Measurements from ENCODE around the gene CIB2.

CIB2 gene

DNA sequence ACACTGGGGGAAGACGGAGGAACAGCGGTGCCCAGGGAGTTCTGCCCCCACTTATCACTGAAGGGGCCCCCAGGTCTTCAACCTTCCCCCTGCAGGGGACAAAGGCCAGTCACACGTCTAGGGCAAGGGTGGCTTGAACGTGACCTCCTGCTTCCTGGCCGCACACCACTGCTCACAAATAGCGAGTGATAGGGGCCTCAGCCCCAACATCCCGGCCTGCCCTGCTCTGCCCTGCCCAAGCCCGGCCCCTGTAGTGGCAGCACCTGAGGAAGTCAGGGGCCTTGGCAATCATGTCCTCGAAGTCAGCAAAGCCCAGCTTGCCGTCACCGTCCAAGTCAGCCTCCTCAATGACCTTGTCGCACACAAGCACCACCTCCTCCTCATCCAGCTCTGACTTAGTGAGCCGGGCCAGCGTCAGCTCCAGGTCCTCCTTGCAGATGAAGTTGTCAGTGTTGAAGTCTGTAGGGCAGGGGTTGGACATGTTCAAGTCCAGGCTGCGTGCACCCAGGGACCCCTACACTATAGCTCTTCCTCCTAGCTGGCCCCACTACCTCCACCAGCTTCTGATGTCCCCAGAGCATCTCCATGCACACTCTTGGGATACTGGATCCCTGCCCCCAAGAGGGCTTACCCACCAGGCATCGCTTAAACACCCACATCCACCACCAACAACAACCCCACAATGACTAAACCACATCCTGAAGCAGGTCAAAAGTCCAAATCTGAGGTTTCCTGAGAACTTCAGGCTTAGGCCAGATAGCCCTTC lies 25.6 kb downstream of the CIB2 start:
- DNase-seq, result no peak

DNA sequence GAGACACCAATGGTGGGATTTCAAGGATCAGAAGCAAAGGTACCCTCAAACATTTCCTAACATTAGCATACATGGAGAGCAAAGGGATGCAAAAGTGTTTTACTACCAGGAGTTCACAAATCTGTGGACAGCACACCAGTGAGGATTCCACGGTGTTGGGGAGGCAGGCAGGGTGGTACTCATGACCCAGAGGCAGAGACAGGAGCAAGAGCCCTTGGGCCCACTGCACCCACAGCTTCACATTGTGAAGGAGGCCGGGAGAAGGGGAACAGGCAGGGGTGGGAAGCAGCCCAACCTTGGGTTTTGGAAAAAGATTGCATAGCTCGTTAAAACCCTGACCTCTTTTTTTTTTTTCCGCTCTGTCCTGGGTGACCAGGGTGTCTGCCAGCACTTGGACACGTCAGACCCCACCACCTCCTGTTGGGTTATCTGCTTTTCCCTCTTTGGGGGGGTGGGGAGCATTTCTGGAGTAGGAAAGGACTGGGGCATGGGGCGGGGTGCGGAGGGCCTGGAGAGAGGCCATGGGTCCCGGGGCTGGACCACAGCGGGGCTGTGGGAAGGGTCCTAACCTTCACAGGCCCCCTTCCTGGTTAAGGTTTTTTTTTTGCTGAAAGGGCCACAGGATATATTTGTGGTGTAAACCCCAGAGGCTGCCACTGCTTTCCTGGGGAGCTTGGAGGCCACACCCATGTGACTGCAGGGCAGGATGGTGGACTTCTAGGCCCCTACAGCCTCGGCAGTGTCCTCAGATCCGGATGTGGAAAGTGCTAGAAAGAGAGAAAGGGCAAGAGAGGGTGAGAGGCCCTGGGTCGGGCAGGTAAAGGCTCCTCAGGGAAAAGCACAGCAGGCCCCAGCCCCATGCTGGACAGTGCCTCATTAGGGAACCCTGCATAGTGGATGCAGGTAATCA lies 26.4 kb downstream of the CIB2 start:
- no peak for DNase-seq

DNA sequence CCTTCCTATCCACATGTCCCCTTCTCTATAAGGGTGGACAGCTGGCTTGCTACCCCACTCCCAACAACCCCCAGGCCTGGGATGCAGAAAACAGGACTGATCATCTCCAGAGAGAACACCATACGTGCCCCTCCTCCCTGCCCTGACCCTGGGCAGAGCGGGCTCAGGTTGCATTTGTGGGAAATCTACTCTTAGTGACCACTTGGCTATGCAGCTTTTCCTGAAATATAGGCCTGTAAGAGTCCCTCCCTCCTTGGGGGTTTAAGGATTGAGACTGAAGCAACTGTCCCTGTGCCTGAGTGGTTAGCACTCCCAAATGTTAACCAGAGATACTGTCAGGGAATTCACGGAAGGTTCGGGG lies 27.1 kb downstream of the CIB2 start:
- DNase-seq, result no peak

DNA sequence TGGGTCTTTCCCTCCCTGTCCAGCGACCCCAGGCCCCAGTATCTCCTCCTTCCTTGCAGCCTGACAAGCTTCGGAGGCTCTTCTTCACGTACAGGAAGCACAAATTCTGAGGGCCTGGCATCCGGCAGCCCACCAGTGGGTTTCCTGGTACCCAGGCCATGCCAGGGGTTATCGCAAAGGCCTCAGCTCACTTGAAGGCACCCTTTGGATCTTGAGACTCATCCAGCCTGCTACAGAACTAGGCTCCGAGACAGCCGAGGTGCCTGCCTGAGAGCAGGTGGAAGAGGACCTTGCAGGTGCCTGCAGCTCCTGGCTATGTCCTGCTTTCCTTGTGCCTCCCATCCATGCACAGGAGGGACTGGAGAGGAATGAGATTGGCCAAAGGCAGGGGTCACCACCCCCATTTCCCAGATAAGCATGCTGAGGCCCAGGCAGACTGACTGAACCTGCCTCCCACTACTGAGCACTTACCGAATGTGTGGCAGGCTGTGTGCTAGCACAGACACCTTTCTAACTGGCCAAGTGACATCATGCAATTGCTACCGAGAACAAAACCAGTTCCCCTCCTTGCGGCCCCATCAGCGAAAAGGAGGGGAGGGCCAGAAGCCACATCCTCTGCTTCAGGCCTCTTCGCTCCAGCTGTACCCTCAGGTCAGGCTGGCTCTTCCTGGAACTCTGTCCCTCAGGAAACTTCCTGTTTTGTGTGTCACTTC lies 27.7 kb downstream of the CIB2 start:
- no peak for DNase-seq

DNA sequence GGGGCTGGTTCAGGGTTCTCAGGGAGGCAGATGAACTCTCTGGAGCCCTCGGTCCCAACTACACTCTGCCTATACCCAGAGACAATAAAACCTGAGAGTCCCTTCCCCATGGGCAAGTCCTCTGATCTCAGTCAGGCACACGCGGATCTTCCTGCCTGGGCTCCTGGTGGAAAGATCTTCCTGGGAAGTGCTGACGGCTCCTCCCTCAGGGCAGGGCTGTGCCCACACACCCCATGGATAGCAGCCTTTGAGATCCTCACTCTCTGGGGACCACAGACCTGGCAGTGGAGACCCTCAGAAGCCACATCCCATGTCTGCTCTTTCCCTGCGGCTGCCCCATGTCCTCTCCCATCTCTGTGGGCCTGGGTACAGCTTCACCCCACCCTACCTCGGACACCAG lies 28.5 kb downstream of the CIB2 start:
- no peak for DNase-seq

DNA sequence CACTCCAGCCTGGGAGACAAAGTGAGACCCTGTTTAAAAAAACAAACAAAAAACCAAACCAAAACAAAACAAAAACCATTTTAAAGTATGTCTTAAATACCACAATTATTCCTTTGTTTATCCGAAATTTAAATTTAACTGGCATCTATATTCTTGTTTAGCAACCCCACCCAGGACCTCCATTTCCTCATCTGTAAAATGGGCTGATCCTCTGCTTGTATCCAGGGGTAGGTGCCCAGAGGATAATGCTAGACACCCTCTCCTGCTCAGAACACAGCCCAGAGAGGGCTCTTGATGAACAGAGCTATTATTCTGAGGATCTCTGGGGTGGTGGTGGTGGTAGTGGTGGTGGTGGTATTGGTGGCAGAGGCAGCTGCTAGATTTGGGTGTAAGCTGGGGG lies 29.0 kb downstream of the CIB2 start:
- DNase-seq, result no peak

DNA sequence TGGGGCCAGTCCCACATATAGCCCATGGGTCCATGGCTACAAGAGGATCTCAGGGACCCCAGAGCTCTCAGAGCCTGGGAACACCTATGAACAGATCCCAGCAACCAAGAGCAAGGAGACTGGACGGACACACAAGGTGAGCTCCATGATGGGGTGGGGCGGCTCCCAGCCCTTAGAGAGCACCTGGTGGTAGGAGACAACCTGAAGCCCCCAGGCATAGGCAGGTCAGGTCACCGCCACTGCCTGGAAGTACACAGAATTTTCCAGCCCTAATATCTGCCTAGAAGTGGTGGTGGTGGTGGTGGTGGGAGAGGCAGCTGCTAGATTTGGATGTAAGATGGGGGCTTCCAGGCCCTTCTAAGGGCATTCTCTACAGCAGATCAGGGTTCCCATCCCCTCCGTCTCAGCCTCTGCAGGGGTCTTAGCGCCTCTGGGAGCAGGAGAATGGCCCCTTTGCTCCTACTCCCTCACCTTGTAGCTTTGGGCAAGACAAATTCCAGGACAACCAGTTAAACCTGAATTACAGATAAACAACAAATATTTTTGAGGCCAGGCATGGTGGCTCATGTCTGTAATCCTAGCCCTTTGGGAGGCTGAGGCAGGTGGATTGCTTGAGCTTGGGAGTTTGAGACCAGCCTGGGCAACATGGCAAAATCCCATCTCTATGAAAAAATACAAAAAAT lies 29.7 kb downstream of the CIB2 start:
- DNase-seq, result no peak

DNA sequence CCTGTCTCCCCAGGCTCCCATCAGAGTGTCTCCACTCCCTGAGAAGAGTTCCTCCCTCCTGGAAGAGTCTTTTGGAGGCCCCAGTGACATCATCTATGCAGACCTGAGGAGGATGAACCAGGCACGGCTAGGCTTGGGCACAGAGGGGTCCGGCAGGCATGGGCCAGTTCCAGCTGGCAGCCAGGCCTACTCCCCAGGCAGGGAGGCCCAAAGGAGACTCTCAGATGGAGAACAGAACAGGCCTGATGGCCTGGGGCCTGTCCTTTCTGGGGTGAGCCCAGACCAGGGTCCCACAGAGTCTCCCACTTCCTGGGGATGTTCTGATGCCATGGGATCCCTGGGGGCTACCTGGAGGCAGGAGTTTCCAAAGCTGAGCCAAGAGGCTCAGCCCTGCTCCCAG lies 30.4 kb downstream of the CIB2 start:
- DNase-seq, result no peak

DNA sequence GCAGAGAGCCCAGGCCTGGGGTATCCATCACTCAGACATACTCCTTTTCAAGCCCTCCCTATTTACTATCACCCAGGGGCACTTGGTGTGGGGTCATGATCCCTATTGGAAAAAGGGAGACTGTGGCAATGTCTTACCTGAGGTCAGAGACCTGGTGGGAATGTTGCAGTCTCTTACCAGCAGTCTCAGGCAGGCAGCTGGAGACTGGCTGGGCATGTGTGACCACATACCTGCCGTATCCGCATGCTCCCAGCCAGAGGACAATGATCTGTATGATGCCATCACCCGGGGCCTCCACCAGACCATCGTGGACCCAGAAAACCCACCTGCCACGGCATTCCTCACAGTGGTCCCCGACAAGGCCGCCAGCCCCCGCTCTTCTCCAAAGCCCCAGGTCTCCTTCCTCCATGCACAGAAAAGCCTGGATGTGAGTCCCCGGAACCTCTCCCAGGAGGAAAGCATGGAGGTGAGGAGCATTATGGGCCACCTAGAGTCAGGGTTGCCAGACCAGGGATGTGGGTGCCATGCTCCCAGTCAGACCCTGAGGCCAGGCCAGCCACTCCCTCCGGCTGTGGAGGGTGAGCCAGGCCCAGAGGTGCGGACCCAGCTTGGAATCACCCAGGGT lies 33.0 kb downstream of the CIB2 start:
- no peak for DNase-seq

DNA sequence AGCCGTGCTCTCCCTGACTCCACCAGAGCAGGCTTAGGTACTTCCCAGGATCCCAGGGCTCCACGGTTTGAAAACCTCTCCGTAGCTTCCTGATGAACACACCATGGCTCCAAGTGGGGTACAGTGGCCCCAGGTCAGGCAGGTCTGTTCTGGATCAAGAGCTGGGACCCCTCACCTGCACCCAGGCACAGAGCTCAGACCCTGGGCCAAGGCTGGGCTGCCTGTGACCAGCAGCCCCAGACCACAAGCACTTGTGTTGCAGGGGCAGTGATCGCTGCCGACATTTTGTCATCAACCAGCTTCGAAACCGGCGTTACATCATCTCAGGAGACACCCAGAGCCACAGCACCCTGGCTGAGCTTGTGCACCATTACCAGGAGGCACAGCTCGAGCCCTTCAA lies 33.6 kb downstream of the CIB2 start:
- no peak for DNase-seq

DNA sequence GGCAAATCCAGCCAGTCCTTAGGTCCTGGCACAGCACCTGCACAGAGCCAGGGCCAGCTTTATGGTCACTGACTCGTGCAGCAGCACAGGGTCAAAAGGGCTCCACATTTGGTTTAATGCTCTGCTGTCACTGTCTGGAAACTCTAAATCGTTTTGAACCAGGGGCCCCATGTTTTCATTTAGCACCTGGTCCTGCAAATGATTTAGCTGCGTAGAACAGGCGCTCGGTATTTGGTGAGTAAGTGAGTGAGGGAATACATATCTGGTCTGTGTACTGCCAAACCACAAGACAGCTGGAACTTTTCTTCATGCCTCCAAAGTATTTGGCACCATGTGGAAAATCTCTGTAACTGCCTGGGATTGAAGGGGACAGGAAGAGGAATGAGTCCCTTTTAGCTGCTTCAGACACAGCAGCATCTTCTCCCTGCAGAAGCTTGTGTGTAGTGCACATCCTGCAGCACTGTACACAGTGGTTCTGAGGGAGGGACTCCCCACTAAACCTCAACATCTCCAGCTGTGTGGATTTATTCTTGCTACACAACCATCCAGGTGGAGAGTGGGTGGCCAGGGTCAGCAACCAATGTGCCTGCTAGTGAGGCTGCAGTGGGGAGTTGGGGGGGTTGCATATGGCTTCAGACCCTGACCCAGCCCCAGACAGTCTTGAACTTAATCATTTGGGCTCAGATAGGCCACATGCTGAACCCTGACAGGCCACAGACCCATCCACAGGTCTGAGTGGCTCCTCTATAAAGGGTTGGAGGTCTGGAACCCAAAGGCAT lies 37.8 kb downstream of the CIB2 start:
- DNase-seq, result no peak

DNA sequence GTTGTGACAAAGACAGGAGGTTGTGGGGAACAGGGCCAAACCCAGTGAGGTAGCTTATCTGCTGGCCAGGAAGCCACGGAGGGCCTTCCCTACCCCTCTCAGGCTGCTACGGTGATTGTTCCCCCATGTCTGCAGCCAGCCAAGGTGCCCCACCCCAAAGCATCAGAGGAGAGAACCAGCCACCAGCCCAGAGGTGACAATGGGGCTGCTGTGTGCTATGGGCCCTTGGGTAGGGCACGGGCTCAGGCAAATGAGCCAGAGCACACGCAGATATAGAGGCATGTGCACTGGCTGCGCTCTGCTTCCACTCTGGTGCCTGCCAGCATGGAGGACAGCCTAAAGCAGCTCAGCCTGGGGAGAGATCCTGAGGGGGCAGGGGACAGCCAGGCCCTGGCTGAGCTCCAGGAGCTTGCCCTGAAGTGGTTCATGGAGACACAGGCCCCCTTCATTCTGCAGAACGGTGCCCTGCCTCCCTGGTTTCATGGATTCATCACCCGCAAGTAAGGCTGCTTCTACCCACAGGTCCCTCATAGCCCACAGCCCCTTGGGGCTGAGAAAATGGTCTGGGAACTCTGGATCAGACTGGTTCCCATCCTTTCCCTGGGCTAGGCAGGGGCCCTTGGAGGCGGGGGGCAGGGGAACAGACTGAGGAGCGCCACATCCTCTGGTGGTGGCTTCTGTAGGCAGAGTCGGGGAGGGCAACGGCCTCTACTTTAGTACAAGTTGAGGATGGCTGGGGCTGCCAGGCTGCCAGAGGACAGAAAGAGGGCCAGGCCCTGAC lies 38.8 kb downstream of the CIB2 start, which contains the start of gene SH2D7:
Gene SH2D7, plus strand, starts transcription at position 301 of the 781 bp plus-strand sequence. Its CDS starts 24 bp downstream, at position 325.
- no peak for DNase-seq

DNA sequence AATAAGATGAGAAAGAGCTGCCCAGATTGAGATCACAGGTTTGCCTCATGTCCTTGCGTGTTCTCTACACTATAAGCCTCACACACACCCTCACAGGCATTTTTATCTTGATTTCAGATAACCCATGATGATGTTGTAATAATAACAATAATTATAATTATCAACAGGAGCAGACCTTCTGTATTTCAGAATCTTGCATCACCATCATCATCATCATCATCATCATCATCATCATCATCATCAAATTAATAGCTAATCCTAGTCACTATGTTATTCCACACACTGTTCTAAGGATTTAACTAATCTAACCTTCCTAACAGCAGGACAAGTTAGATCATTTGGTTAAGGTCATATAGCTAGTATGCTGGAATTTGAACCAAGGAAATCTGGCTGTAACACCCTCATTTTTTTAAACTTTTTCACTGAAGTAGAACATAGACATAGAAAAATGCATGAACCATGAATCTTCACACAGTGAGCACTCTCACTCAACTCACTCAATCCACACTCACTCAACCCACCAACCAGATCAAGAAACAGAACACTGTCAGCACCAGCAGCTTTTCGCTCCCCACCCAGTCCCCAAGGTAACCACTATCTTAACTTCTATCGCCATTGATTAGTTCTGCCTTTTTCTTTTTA lies 40.7 kb downstream of the CIB2 start:
- DNase-seq, result no peak

DNA sequence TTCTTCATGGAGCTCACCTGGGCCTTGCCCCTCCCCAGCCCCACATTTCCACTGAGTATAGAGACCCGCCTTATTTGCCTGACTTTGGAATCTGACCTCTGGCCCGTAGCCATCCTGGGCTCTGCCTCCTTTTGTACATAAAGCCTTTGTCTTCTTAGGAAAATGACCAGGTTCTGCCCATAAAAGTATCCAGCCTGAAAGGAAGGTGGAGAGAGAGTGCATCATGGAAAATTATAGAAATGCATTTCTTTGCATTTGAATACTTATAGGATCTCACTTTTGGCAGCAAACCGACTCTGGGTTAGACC lies 42.5 kb downstream of the CIB2 start:
- no peak for DNase-seq

DNA sequence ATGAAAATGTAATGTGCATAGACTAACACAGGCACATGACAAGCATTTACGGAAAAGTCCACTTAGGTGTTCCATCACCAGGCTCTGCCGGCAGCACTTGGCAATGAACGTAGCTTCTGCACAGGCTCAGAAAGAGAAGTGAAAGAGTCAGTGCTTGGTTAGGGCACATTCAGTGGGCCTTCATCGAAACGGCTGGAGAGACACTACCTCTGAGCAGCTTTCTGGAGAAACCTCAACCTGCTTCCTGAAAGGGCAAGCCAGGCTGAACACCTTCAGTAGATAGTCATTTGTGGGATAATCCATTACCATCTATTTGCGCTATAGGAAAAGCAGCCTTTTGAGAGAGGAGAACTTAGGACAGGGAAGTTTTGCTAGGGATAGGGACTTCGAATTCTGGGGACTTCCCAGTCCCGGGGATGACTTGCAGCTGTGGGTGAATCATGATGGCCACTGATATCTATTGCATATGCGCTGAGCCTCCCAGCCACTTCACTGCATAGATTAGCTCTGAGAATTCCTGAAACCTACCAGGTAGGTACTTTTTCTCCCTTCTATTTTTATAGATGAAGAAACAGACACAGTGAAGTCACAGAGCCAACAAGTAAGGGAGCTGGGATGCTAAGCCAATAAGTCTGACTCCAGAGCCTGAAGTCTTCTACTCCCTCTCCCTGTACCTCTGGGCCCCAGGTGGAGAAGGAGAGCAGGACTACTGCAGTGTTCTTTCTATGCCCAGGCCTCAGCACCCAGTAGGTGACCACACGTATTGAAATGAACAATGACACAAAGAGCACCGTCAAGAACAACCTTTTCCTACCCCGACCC lies 43.1 kb downstream of the CIB2 start:
- DNase-seq, result no peak

DNA sequence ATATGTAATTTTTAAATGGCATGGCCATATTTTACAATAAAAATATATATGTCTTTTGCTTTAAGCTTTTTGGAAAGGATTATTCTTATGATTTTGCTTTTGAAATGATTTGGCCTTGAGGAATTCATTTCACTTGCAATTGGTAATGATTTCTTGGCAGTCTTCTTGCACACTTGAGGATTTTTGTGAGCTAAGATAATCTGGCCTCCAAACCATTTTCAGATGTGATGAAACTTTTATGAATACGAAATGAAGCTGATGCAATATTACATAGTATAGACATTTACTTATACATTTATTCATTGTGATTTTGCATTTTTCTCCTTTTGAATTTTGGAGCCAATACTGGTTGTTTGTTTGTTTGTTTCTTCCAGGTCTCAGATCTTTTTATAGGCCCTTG lies 45.3 kb downstream of the CIB2 start:
- DNase-seq, result no peak

DNA sequence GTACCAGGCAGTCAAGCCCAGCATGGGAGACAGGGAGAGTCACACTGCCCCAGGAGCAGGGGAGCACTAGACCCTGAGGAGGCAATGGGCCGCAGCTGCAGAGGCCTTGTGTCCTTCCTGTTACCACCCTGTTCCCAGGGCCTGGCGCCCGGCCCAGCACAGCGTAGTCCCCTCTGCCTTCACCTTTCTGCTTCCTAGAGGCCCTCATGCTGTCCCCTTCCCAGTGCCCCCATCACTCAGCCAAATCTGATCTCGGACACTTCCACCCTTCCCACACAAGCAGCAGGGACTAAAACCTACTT lies 46.8 kb downstream of the CIB2 start:
- DNase-seq, result no peak

DNA sequence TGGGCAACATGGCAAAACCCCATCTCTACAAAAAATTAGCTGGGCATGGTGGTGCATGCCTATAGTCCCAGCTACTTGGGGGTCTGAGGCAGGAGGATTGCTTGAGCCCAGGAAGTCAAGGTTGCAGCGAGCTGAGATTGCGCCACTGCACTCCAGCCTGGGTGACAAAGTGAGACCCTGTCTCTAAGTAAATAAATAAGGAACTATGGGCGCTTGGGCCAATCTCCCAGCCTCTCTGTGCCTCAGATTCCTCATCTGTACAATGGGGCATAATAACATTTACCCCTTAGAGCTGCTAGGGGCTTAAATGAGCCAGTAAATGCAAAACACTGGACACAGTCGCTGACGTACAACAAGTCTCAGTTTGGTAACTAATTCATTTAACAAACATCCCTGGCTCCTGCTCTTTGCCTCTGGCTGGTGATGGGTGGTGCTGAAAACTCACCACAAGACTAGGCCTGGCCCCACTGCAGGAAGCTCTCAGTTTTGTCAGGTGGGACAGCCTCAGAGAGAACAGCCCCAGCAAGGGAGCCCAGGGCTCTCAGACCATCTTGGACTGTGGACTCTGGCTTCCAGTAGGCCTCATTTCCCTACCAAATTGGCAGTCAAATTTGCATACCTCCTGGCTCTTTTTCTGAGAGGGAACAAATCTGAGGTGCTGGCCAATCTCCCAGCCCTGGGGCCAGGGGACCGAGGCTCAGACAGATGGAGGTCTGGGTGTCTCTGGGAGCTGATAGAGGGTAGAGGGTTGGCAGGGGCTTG lies 47.4 kb downstream of the CIB2 start:
- DNase-seq, result no peak

DNA sequence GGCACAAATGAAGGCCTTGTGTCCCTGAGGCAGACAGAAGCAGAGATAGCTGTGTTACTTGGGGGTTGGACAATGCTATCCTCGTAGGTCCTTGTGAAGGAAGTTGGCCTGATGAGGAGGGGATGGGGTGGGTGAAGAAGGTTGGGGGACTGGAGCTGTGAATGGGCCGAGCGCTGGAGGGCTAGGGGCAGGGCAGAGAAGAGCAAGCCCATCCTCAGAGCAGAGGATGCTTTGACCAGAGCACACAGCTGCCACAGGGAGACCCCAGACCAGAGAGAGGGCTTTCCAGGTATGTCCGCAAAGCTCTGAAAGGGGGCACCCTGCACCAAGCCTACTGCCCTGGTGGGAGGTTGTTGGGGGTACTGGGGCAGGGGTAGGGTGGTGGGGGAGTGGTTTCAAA lies 48.1 kb downstream of the CIB2 start:
- DNase-seq, result no peak
